GM12872 (cell line): ENCODE results near the gene PCGF3.

Experiments used
- CTCF ChIP-seq: IDR thresholded peaks from 3 replicates; pipeline ENCODE4 v1.5.1; 2011; ENCODE audit warnings: low read depth, mild to moderate bottlenecking, low read length, moderate library complexity; ENCODE audit not compliant: insufficient read depth

PCGF3 gene

GRCh38 chr4:815464-816146, 110.0 kb downstream of the PCGF3 start:
- no peak for TF ChIP-seq CTCF

- no peak for TF ChIP-seq CTCF
Observed at GRCh38 chr4:818106-818921, 112.7 kb downstream of the PCGF3 start.

GRCh38 chr4:819401-820229, 114.0 kb downstream of the PCGF3 start:
- no peak for TF ChIP-seq CTCF
